ENCODE results near the gene SPTAN1. TPM values are rescaled to one million over a fixed set of nuclear protein-coding genes. Genes with fewer than 3 reads are reported as not detected.
"Not testable (repeated sequence)": the region's sequence is repeated elsewhere in the genome, so short reads cannot be mapped to it uniquely, and the experiment has no call there.

SPTAN1 gene
- total RNA-seq = 100 to 1,000 TPM; 386 to 392 TPM
- polyA plus RNA-seq (2013, experiment 1 of 2) = 232 TPM
- polyA plus RNA-seq (2013, experiment 2 of 2) = 302 TPM
- 159 to 1,172 (median 641) reads per million in 172 experiments for total RNA-seq

GRCh38 chr9:128552153-128552743 is at the start of gene SPTAN1:
TSS of gene SPTAN1 (plus strand) at chr9:128552587. CDS start at chr9:128566741, 14,154 bp downstream.
- no peaks in the 10 kb centered on the region for H3K9me3 ChIP-seq (ENCODE audit: control insufficient read depth in 1 of 2, insufficient read depth in 1 of 2, low read length in 2 of 2)
- peaks cover 51% of the 10 kb centered on the region for H3K4me1 ChIP-seq (ENCODE audit: insufficient read depth, low read length)
- Mint-ChIP-seq H3K4me3 (peak within 1 kb of the TSS; percentile 96), H3K27me3 (no peaks in the 10 kb centered on the region), H3K4me1 (ENCODE audit: low read depth) (peaks cover 25% of the 10 kb centered on the region), H3K36me3 (ENCODE audit: low read depth) (peaks cover 7% of the 10 kb centered on the region), H3K27ac (peak within 1 kb of the TSS; percentile 99), H3K9me3 (no peaks in the 10 kb centered on the region)
- peak; percentile 89 to 97 (median 96) for DNase-seq
- POLR2A ChIA-PET = interaction anchor here (0.6 to 4.8 kb wide), 30 partner anchors 10 to 293 kb away, joined by 3 to 45 read pairs (median 4); partner anchors contain the start of genes ENDOG, GLE1, ODF2 and SET
- no peaks in the 10 kb centered on the region for H3K36me3 ChIP-seq (ENCODE audit: insufficient read depth, low read length)
- TF ChIP-seq, protein P1, sequence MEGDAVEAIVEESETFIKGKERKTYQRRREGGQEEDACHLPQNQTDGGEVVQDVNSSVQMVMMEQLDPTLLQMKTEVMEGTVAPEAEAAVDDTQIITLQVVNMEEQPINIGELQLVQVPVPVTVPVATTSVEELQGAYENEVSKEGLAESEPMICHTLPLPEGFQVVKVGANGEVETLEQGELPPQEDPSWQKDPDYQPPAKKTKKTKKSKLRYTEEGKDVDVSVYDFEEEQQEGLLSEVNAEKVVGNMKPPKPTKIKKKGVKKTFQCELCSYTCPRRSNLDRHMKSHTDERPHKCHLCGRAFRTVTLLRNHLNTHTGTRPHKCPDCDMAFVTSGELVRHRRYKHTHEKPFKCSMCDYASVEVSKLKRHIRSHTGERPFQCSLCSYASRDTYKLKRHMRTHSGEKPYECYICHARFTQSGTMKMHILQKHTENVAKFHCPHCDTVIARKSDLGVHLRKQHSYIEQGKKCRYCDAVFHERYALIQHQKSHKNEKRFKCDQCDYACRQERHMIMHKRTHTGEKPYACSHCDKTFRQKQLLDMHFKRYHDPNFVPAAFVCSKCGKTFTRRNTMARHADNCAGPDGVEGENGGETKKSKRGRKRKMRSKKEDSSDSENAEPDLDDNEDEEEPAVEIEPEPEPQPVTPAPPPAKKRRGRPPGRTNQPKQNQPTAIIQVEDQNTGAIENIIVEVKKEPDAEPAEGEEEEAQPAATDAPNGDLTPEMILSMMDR (IDR thresholded peaks at IDR 0.05) = no peak
- peak within 1 kb of the TSS; percentile 84 for H3K4me3 ChIP-seq (ENCODE audit: low read length)
- intact Hi-C loops (cut with DNase I, micrococcal nuclease) = loop anchor here (1.0 to 5.0 kb wide), 4 partner anchors 35 to 95 kb away; partner anchors contain the start of genes GLE1 (in 1 of the 2) and ODF2 (in 1 of the 2)
- CTCF ChIA-PET = interaction anchor here (1.2 kb wide), 1 partner anchor 266 kb away, joined by 3 read pairs; the partner anchor contains the start of gene ENDOG
- ATAC-seq (ENCODE audit: poor library complexity) = peak; percentile 82
- no peaks in the 10 kb centered on the region for H3K27me3 ChIP-seq (ENCODE audit: control insufficient read depth in 1 of 2, insufficient read depth in 2 of 2, low read length in 2 of 2)
- peak within 1 kb of the TSS; percentile 90 for H3K27ac ChIP-seq (ENCODE audit: low read depth in 1 of 2, low read length in 2 of 2)

DNA sequence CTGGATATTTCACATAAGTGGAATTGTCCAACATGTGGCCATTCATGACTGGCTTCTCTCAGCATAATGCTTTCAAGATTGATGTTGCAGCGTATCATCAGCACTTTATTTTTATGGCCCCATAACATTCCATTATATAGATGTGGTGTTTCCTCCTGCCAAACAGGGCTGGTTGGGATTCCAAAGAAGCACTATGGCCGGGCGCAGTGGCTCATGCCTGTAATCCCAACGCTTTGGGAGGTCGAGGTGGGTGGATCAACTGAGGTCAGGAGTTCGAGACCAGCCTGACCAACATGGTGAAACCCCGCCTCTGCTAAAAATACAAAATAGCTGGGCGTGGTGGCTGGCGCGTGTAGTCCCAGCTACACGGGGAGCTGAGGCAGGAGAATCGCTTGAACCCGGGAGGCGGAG is 49.0 kb upstream of the SPTAN1 start:
- peak overlapping the region; percentile 97 for H3K27ac Mint-ChIP-seq
- H3K9me3 Mint-ChIP-seq; H3K27me3 ChIP-seq (ENCODE audit: control insufficient read depth in 1 of 2, insufficient read depth in 2 of 2, low read length in 2 of 2); ATAC-seq (ENCODE audit: poor library complexity); H3K27ac ChIP-seq (ENCODE audit: low read depth in 1 of 2, low read length in 2 of 2); CTCF ChIA-PET; H3K9me3 ChIP-seq (ENCODE audit: control insufficient read depth in 1 of 2, insufficient read depth in 1 of 2, low read length in 2 of 2); DNase-seq; H3K4me3 ChIP-seq (ENCODE audit: low read length); H3K27me3 Mint-ChIP-seq: not testable (repeated sequence)
- peaks cover 31% of the 10 kb centered on the region for H3K4me1 Mint-ChIP-seq (ENCODE audit: low read depth)
- intact Hi-C loops (cut with DNase I, micrococcal nuclease) = loop anchor here in 1 of 2 experiments (5.0 kb wide), 1 partner anchor 444 kb away; the partner anchor contains the start of genes DOLK and NUP188
- peaks cover 27% of the 10 kb centered on the region for H3K4me1 ChIP-seq (ENCODE audit: insufficient read depth, low read length)
- POLR2A ChIA-PET = interaction anchor here (2.2 kb wide), 1 partner anchor 49 kb away, joined by 45 read pairs; the partner anchor contains the start of gene SPTAN1
- peak overlapping the region; percentile 80 for H3K4me3 Mint-ChIP-seq
- peaks cover 37% of the 10 kb centered on the region for H3K36me3 Mint-ChIP-seq (ENCODE audit: low read depth)
- H3K36me3 ChIP-seq (ENCODE audit: insufficient read depth, low read length) = peaks cover 32% of the 10 kb centered on the region

- peak overlapping the region; percentile 99 for H3K4me3 ChIP-seq (ENCODE audit: low read length)
- DNase-seq = peak in 2 of 14 experiments; percentile 5 to 15
- Mint-ChIP-seq H3K27ac (peak overlapping the region; percentile 97), H3K36me3 (ENCODE audit: low read depth) (peaks cover 37% of the 10 kb centered on the region), H3K4me3 (peak overlapping the region; percentile 80), H3K27me3 (no peaks in the 10 kb centered on the region), H3K4me1 (ENCODE audit: low read depth) (peaks cover 36% of the 10 kb centered on the region), H3K9me3 (no peaks in the 10 kb centered on the region)
- peaks cover 32% of the 10 kb centered on the region for H3K36me3 ChIP-seq (ENCODE audit: insufficient read depth, low read length)
- H3K4me1 ChIP-seq (ENCODE audit: insufficient read depth, low read length) = peaks cover 27% of the 10 kb centered on the region
- H3K9me3 ChIP-seq (ENCODE audit: control insufficient read depth in 1 of 2, insufficient read depth in 1 of 2, low read length in 2 of 2) = no peaks in the 10 kb centered on the region
- intact Hi-C loops (cut with DNase I, micrococcal nuclease) = loop anchor here (1.0 to 5.0 kb wide), 4 partner anchors 48 to 443 kb away; partner anchors contain the start of genes ODF2 (in 2 of the 2), DOLK (in 1 of the 2), NUP188 (in 1 of the 2) and SPTAN1 (in 1 of the 2)
- H3K27me3 ChIP-seq (ENCODE audit: control insufficient read depth in 1 of 2, insufficient read depth in 2 of 2, low read length in 2 of 2) = no peaks in the 10 kb centered on the region
- ChIA-PET POLR2A (interaction anchor here (1.6 to 2.2 kb wide), 2 partner anchors 48 to 220 kb away, joined by 5 to 45 read pairs; partner anchors contain the start of genes SPTAN1 and ZDHHC12), CTCF (no interaction called here)
- TF ChIP-seq, protein P1 (IDR thresholded peaks at IDR 0.05) = no peak
- H3K27ac ChIP-seq (ENCODE audit: low read depth in 1 of 2, low read length in 2 of 2) = no peak overlapping the region
- ATAC-seq (ENCODE audit: poor library complexity) = no peak
Measured at GRCh38 chr9:128503870-128504269, 48.5 kb upstream of the SPTAN1 start.

All from CD4-positive, alpha-beta T cell (primary cell).